Activated CD4-positive, alpha-beta T cell treated with anti-CD3 and anti-CD28 coated beads for 36 hours (primary cell): ENCODE measurements around the gene FSIP1. TPM values are rescaled to one million over a fixed set of nuclear protein-coding genes. Genes with fewer than 3 reads are reported as not detected.

ENCODE experiments used
- ATAC-seq: fragments of 200-7000 bp; cut with Tn5 transposase; one replicate; pipeline ENCODE4 v1.10.0; 2021; ENCODE audit warnings: mild to moderate bottlenecking, moderate library complexity
- CTCF ChIA-PET: fragments of 350-600 bp; sonication (Branson Sonifier 250); formaldehyde crosslinking; loops from one replicate; lab custom pipeline; 2021; ENCODE audit warnings: antibody characterized with exemption; lab: Charles Lee
- POLR2A ChIA-PET: fragments of 350-600 bp; sonication (Branson Sonifier 250); formaldehyde crosslinking; loops from one replicate; lab custom pipeline; 2021; ENCODE audit warnings: antibody characterized with exemption, inconsistent platforms; lab: Charles Lee
- DNase-seq: peaks from one replicate; pipeline ENCODE4 v3.0.0-alpha.2; 2020
- H3K27ac Mint-ChIP-seq: one replicate; pipeline ENCODE4 v1.8.0; 2021; ENCODE audit warnings: mixed read lengths
- H3K27me3 Mint-ChIP-seq: one replicate; pipeline ENCODE4 v1.8.0; 2021; ENCODE audit warnings: mixed read lengths
- H3K36me3 Mint-ChIP-seq: one replicate; pipeline ENCODE4 v1.8.0; 2021; ENCODE audit warnings: low read depth, mixed read lengths
- H3K4me1 Mint-ChIP-seq: one replicate; pipeline ENCODE4 v1.8.0; 2021; ENCODE audit warnings: mixed read lengths
- H3K4me3 Mint-ChIP-seq: one replicate; pipeline ENCODE4 v1.8.0; 2021; ENCODE audit warnings: mild to moderate bottlenecking, moderate library complexity, mixed read lengths
- H3K9me3 Mint-ChIP-seq: one replicate; pipeline ENCODE4 v1.8.0; 2021; ENCODE audit warnings: low read depth, mixed read lengths
- intact Hi-C, 2 experiments: fragments of 100-400 bp; cut with DNase I in 1 of 2; cut with micrococcal nuclease in 1 of 2; formaldehyde crosslinking; loops; one replicate each; pipeline versions ENCODE4 v1.14.2 to v1.15.1; 2022 to 2024; cut with DNase I, micrococcal nuclease
- total RNA-seq, 2 experiments: library from RNA; stranded (reverse); gene quantifications; one replicate each; pipeline ENCODE4 v1.2.3, GENCODE V29; 2021

The FSIP1 gene
- total RNA-seq, 2 experiments from 2014 or later: 0.25 to 0.32 TPM

DNA sequence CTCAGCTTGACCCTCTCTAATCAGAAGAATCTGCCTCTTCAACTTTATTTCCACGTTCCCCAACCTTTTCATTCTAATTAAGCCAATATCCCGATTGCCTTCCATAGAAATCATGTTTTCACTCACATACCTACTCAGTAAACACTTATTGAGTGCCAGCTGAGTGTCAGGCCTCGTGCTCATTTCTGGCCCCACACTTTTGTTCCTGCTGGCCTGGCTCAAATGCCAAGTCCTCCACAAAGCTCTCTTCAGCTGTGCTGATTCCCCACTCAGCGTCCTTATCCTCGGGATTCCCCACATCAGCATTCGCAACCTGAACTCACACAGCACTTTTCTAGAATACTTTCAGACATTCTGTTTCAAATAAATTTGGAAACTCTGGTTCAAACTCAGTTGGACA lies 132.9 kb downstream of the FSIP1 start:
- no peak overlapping the region for H3K4me3 Mint-ChIP-seq
- intact Hi-C loops: no loop called here
- ATAC-seq: no peak
- H3K4me1 Mint-ChIP-seq: no peaks in the 10 kb centered on the region
- ChIA-PET CTCF (interaction anchor here (1.0 kb wide), 1 partner anchor 17 kb away, joined by 3 read pairs; no protein-coding TSS in a partner anchor), POLR2A (no interaction called here)
- H3K9me3 Mint-ChIP-seq: no peaks in the 10 kb centered on the region
- H3K27me3 Mint-ChIP-seq: no peaks in the 10 kb centered on the region
- DNase-seq: no peak
- H3K36me3 Mint-ChIP-seq: no peaks in the 10 kb centered on the region
- no peak overlapping the region for H3K27ac Mint-ChIP-seq

DNA sequence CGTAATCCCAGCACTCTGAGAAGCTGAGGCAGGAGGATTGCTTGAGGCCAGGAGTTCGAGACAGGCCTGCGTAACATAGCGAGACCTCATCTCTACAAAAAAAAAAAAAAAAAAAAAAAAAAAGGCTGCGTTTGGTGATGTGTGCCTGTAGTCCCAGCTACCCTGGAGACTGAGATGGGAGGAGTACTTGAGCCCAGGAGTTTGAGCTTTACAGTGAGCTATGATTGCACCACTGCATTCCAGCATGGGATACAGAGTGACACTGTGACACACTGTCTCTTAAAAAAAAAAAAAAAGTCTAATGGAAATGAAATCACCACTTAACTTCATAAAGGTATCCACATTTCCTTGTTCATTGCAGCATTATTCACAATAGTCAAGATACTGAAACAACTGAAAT lies 136.2 kb downstream of the FSIP1 start:
- Mint-ChIP-seq H3K4me3 (no peak overlapping the region), H3K27ac (no peak overlapping the region), H3K4me1 (peaks cover 21% of the 10 kb centered on the region), H3K27me3 (peaks cover 1% of the 10 kb centered on the region), H3K36me3 (no peaks in the 10 kb centered on the region), H3K9me3 (no peaks in the 10 kb centered on the region)
- ChIA-PET POLR2A (no interaction called here), CTCF (interaction anchor here (0.6 to 1.8 kb wide), 3 partner anchors 40 to 280 kb away, joined by 3 to 4 read pairs (median 3); no protein-coding TSS in a partner anchor)
- intact Hi-C loops: no loop called here
- no peak for ATAC-seq
- DNase-seq: no peak

DNA sequence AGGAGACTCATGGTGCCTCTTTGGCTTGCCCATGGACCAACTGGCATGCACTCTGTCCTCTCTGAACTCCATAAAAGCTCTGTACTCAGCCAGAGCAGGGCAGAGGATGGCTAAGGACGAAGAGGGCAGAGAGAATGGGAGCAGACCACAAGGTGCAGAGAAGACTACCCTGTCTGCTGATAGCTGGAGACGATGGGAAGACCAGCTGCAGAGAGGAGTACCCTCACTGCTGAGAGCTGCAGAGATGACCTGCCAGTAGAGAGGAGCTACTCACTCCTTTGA lies 136.7 kb downstream of the FSIP1 start:
- DNase-seq (no peak), ATAC-seq (no peak)
- intact Hi-C loops: no loop called here
- Mint-ChIP-seq H3K27me3 (peaks cover 2% of the 10 kb centered on the region), H3K9me3 (no peaks in the 10 kb centered on the region), H3K36me3 (no peaks in the 10 kb centered on the region), H3K4me3 (no peak overlapping the region), H3K4me1 (peaks cover 26% of the 10 kb centered on the region), H3K27ac (no peak overlapping the region)
- CTCF ChIA-PET: interaction anchor here (0.6 to 1.8 kb wide), 4 partner anchors 40 to 372 kb away, joined by 3 to 4 read pairs (median 3); no protein-coding TSS in a partner anchor
- POLR2A ChIA-PET: no interaction called here

DNA sequence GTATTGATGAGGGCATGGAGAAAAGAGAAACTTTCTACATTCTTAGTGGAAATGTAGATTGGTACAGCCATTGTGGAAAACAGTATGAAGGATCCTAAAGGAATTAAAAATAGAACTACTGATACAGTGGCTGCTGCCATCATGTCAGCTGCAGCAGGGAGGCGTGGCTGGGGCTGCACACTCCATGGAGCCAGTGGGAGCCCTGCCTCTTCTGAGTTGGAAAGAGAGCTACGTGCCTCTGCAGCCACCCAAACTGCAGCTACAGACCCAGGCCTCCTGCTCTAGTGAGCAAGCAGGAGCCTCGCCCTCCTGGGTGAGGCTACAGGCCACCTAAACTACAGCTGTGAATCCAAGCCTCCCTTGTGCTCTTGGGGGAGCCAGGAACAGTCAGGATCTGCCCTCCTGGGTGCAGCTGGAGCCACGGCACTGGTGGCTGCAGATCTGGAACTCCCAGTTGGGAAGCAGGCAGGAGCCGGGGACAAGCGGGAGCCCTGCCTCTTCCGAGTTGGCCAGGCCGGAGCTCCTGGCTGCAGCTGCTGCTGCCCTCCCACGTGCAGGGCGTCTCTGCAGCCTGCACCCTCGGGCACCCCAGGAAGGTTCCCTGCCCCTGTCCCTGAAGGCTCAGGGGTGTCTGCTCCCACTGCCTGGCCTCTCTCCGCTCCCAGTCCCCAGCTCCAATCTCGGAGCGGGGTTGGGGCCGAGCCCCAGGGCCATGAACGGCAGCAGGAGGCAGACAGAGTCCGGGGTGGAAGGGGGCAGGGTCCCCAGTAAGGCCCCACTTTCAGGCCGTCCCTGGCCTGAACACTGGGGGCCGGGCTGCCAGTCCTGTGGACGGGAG lies 137.3 kb downstream of the FSIP1 start:
- peaks cover 2% of the 10 kb centered on the region for H3K27me3 Mint-ChIP-seq
- DNase-seq (no peak), ATAC-seq (no peak)
- POLR2A ChIA-PET: no interaction called here
- no peak overlapping the region for H3K27ac Mint-ChIP-seq
- CTCF ChIA-PET: interaction anchor here (0.6 to 1.9 kb wide), 6 partner anchors 22 to 373 kb away, joined by 3 to 7 read pairs (median 4); no protein-coding TSS in a partner anchor
- H3K9me3 Mint-ChIP-seq: no peaks in the 10 kb centered on the region
- H3K4me3 Mint-ChIP-seq: no peak overlapping the region
- intact Hi-C loops: no loop called here
- peaks cover 32% of the 10 kb centered on the region for H3K4me1 Mint-ChIP-seq
- H3K36me3 Mint-ChIP-seq: no peaks in the 10 kb centered on the region

DNA sequence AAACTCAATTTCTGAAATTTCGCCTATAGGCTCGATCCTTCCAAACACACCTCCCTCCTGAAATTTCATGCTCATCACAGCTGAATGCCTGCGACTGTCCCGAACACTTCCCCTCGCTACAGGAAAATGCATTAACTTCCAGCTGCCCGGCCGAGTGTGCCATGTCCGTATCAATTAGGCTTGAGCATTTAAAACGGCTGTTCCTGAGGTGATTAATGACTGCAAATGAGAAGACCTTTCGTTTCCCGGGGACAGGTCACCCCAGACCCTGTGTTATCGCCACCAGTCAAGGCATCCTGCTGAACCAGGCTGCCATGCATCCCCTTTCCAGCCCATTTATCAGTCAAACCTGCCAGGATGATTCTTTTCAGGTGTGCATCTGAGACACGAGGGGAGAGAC lies 138.5 kb downstream of the FSIP1 start:
- CTCF ChIA-PET: interaction anchor here (0.8 to 1.9 kb wide), 3 partner anchors 21 to 112 kb away, joined by 3 to 7 read pairs (median 4); no protein-coding TSS in a partner anchor
- POLR2A ChIA-PET: no interaction called here
- Mint-ChIP-seq H3K9me3 (no peaks in the 10 kb centered on the region), H3K4me1 (peaks cover 33% of the 10 kb centered on the region), H3K36me3 (no peaks in the 10 kb centered on the region), H3K27me3 (peaks cover 3% of the 10 kb centered on the region), H3K4me3 (no peak overlapping the region), H3K27ac (no peak overlapping the region)
- DNase-seq (no peak), ATAC-seq (no peak)
- intact Hi-C loops: no loop called here

DNA sequence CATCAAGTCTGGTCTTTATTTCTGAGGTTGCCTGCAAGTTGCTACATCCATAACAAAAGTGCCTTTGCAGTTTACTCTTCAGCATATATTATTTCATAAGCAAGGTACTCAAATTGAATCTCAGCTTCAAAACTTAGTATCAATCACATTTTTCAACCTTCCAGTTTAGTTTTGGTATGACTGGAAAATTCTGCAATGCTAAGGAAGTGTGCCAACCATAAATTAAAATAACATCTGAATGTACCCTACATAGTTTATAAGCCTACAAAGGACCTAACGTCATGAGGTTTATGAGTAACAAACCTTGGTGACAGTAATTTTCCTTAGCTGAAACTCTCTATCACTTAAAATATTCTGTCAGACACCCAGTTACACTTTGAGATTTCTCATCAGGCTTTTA lies 138.9 kb downstream of the FSIP1 start:
- no peak for DNase-seq
- Mint-ChIP-seq H3K4me3 (no peak overlapping the region), H3K27ac (no peak overlapping the region), H3K4me1 (peaks cover 33% of the 10 kb centered on the region), H3K27me3 (peaks cover 3% of the 10 kb centered on the region), H3K9me3 (no peaks in the 10 kb centered on the region), H3K36me3 (no peaks in the 10 kb centered on the region)
- ChIA-PET POLR2A (no interaction called here), CTCF (interaction anchor here (1.2 to 1.9 kb wide), 2 partner anchors 63 to 113 kb away, joined by 3 to 7 read pairs; partner anchors contain the start of gene THBS1)
- ATAC-seq: peak; percentile 70
- intact Hi-C loops: loop anchor here (1.0 to 2.0 kb wide), 2 partner anchors 19 to 20 kb away; no protein-coding TSS in a partner anchor

DNA sequence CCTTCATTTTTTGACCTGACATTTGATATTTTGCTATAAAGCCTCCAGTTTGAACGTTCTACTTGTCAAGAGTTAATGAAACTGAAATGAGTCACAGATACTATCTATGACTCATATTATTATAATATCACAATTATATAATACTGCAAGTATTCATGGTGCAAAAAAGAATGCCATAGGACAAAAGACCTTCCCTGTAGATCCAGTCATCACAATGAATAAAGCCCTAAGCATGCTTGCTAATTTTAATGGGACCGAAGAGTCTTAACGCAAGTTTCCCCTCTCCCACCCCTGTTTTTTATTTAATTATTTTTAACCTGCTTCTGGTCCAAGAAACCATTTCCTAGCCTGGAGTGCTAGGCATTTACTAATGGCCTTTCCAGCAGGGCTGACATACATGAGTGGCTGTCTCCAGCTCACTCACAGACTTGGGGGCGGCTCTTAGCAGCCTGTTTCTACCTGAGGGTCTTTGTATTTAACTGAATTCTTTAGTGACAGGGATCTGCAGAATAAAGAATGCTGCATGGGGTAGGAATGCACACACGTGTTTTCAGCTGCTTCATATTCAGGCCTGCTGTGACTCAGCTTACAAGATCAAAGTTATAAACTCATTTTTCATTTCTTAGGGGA lies 140.5 kb downstream of the FSIP1 start:
- Mint-ChIP-seq H3K27me3 (peaks cover 7% of the 10 kb centered on the region), H3K9me3 (no peaks in the 10 kb centered on the region), H3K36me3 (no peaks in the 10 kb centered on the region), H3K27ac (no peak overlapping the region), H3K4me1 (peaks cover 33% of the 10 kb centered on the region), H3K4me3 (no peak overlapping the region)
- ATAC-seq: no peak
- intact Hi-C loops: loop anchor here in 1 of 2 experiments (2.0 kb wide), 1 partner anchor 17 kb away; no protein-coding TSS in a partner anchor
- ChIA-PET CTCF (interaction anchor here (1.4 kb wide), 1 partner anchor 13 kb away, joined by 4 read pairs; no protein-coding TSS in a partner anchor), POLR2A (interaction anchor here (1.2 kb wide), 1 partner anchor 19 kb away, joined by 4 read pairs; no protein-coding TSS in a partner anchor)
- DNase-seq: no peak

DNA sequence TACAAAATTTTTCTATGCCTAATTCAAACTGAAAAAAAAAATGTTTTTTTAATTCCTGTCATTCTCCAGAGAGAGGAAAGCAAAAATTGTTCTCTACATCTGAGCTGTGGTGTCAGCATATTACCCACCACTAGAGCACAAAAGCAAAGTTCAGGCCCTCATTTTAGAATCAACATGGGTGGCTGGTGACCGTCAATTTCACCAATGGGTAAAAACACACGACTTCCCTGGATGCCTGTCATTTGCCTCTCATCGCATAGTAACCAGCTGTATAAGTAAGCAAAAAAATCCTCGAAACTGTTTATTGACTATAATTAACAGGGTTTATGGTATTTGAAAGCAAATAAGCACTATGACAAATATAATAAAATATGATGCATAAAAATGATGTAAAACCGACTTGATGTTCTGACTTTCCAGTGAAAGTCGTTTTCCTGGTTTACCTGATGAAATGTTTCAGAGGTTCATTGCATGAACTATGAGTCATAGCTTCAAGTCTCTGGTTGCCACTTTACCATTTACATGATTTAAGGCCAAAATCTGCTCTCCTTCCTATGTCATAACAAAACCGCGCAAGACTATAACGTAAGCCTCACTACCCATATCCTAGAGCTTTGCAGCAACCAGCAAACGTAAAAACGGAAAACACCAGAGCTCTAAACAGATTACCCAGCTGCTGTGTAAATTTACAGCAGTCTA lies 141.3 kb downstream of the FSIP1 start:
- ChIA-PET POLR2A (interaction anchor here (0.6 to 1.2 kb wide), 3 partner anchors 18 to 1187 kb away, joined by 3 to 4 read pairs (median 3); partner anchors contain the start of gene FAM98B), CTCF (interaction anchor here (0.5 to 1.5 kb wide), 5 partner anchors 11 to 116 kb away, joined by 3 to 7 read pairs (median 4); no protein-coding TSS in a partner anchor)
- no peaks in the 10 kb centered on the region for H3K36me3 Mint-ChIP-seq
- peak overlapping the region; percentile 20 for H3K27ac Mint-ChIP-seq
- H3K4me3 Mint-ChIP-seq: no peak overlapping the region
- DNase-seq: no peak
- H3K4me1 Mint-ChIP-seq: peaks cover 33% of the 10 kb centered on the region
- no peaks in the 10 kb centered on the region for H3K9me3 Mint-ChIP-seq
- intact Hi-C loops: no loop called here
- H3K27me3 Mint-ChIP-seq: peaks cover 10% of the 10 kb centered on the region
- peak; percentile 68 for ATAC-seq

DNA sequence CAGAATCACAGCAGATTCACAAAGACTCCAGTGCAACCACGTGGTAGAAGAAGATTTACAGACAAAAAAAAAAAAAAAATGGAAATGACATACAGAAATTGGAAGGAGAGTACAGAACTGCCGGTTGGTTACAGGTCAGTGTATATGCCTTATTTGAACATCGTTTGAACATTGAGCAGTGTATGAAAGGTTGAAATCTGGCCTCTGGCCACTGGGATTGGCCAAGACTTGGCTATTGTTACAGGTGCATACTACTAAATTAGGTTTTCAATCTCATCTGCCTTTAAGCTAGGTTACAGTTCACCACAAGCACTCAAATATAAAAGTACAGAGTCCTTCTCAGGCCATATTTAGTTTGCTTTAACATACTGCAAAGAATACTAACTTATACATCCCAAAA lies 142.0 kb downstream of the FSIP1 start:
- H3K27ac Mint-ChIP-seq: no peak overlapping the region
- ATAC-seq (no peak), DNase-seq (no peak)
- CTCF ChIA-PET: interaction anchor here (1.2 to 1.5 kb wide), 3 partner anchors 11 to 17 kb away, joined by 3 to 7 read pairs (median 4); no protein-coding TSS in a partner anchor
- H3K4me3 Mint-ChIP-seq: no peak overlapping the region
- no peaks in the 10 kb centered on the region for H3K9me3 Mint-ChIP-seq
- intact Hi-C loops: no loop called here
- POLR2A ChIA-PET: interaction anchor here (0.6 kb wide), 1 partner anchor 1186 kb away, joined by 3 read pairs; the partner anchor contains the start of gene FAM98B
- no peaks in the 10 kb centered on the region for H3K36me3 Mint-ChIP-seq
- H3K27me3 Mint-ChIP-seq: peaks cover 13% of the 10 kb centered on the region
- peaks cover 33% of the 10 kb centered on the region for H3K4me1 Mint-ChIP-seq

DNA sequence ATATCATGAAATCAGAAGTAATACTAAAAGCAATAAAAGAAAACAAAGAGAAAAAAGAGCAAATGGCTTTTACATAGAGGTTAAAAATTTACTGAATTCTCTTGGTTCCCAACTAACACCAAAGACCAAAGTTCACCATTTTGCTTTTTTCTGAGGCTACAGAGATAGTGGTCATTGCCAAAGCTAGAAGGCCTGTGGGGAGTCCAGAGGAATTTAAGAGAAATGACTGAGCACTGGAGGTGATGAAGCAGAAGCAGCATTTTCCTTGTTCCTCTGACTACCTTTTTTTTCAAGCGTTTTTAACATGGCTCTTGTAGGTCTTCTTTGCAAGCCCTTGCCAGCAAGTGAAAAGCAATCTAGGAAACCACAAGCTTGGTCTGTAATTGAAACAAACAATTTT lies 143.6 kb downstream of the FSIP1 start:
- CTCF ChIA-PET: no interaction called here
- DNase-seq (no peak), ATAC-seq (no peak)
- POLR2A ChIA-PET: no interaction called here
- no peak overlapping the region for H3K27ac Mint-ChIP-seq
- intact Hi-C loops: no loop called here
- no peaks in the 10 kb centered on the region for H3K36me3 Mint-ChIP-seq
- H3K4me3 Mint-ChIP-seq: no peak overlapping the region
- H3K4me1 Mint-ChIP-seq: peaks cover 28% of the 10 kb centered on the region
- H3K27me3 Mint-ChIP-seq: peaks cover 13% of the 10 kb centered on the region
- no peaks in the 10 kb centered on the region for H3K9me3 Mint-ChIP-seq

DNA sequence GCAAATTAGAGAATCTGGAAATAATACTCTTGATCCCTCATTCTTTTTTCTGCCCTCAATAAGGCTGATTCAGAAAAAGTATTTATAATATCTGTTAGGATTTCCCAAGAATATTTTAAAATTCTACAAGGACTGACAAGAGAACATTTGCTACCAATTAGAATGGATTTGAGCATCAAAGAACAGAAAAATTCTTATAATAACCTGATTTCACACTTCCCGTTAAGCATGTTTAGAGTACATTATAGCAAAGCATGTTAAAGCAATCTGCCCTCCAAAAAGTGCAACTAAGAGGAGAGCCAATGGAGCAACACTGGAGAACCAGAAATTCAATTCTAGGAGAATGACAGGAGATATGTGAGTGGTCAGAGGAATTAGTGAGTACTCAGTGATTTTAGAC lies 144.6 kb downstream of the FSIP1 start:
- H3K9me3 Mint-ChIP-seq: no peaks in the 10 kb centered on the region
- no peak overlapping the region for H3K27ac Mint-ChIP-seq
- ChIA-PET POLR2A (no interaction called here), CTCF (no interaction called here)
- H3K27me3 Mint-ChIP-seq: peaks cover 13% of the 10 kb centered on the region
- intact Hi-C loops: no loop called here
- DNase-seq (no peak), ATAC-seq (no peak)
- H3K4me1 Mint-ChIP-seq: peaks cover 18% of the 10 kb centered on the region
- no peaks in the 10 kb centered on the region for H3K36me3 Mint-ChIP-seq
- H3K4me3 Mint-ChIP-seq: no peak overlapping the region
